Endothelial cell of umbilical vein (primary cell): ENCODE results near the gene SPATA32. TPM values are rescaled to one million over a fixed set of nuclear protein-coding genes. Genes with fewer than 3 reads are reported as not detected.

ENCODE experiments used
- BruUV-seq: library from RNA; stranded (reverse); fragments of 400-500 nt; replicated peaks from 2 replicates; lab custom pipeline; 2021; lab: Mats Ljungman, UMichigan
- CTCF ChIA-PET: fragments of 300-600, 350-600 bp; sonication (Branson Sonifier 250); formaldehyde crosslinking; loops from one replicate; lab custom pipeline; 2021; ENCODE audit warnings: antibody characterized with exemption, inconsistent platforms; lab: Charles Lee
- POLR2A ChIA-PET: fragments of 300-600, 350-600 bp; sonication (Branson Sonifier 250); formaldehyde crosslinking; loops from one replicate; lab custom pipeline; 2021; ENCODE audit warnings: antibody characterized with exemption, inconsistent platforms; lab: Charles Lee
- DNase-seq: peaks from one replicate; pipeline ENCODE4 v3.0.0-alpha.2; 2011; ENCODE audit warnings: low read depth, low spot score
- FAIRE-seq: peaks from 2 replicates; lab custom pipeline; 2011; peaks lifted over from hg19 to GRCh38; lab: Jason Lieb, UNC
- H2AFZ ChIP-seq: 2 replicates; pipeline ENCODE4 v1.6.0; 2012; ENCODE audit warnings: low read depth, low read length, control low read depth, inconsistent platforms
- H3K27ac ChIP-seq: 2 replicates; pipeline ENCODE4 v1.5.1; 2011; ENCODE audit warnings: low read depth, mild to moderate bottlenecking, control low read depth, low read length, moderate library complexity; ENCODE audit not compliant: insufficient read depth
- H3K27me3 ChIP-seq, 2 experiments: 2 replicates each; pipeline versions ENCODE4 v1.6.0 to v1.6.1; 2011; ENCODE audit warnings: low read length in 2 of 2, mixed read lengths in 1 of 2; ENCODE audit not compliant: control insufficient read depth in 2 of 2, insufficient read depth in 2 of 2
- H3K36me3 ChIP-seq, 2 experiments: 2 replicates in 1 of 2; 3 replicates in 1 of 2; pipeline ENCODE4 v1.5.1; 2011; ENCODE audit warnings: low read length in 2 of 2, mild to moderate bottlenecking in 1 of 2, moderate library complexity in 1 of 2; ENCODE audit not compliant: control insufficient read depth in 2 of 2, insufficient read depth in 2 of 2; ENCODE audit errors: extremely low read depth in 1 of 2
- H3K4me1 ChIP-seq: 3 replicates; pipeline ENCODE4 v1.5.1; 2011; ENCODE audit warnings: mild to moderate bottlenecking, low read length; ENCODE audit not compliant: control insufficient read depth, insufficient read depth; ENCODE audit errors: extremely low read depth
- H3K4me2 ChIP-seq: 2 replicates; pipeline ENCODE4 v1.6.1; 2011; ENCODE audit warnings: low read length, control low read depth, mixed read lengths; ENCODE audit not compliant: insufficient read depth
- H3K4me3 ChIP-seq, 3 experiments: fragments of 200-600 bp in 1 of 3; sonication (generic), shearing (Covaris generic) in 1 of 3; replicated peaks in 1 of 3; 2 replicates each; pipeline ENCODE4 v1.5.1; 2011 to 2016; ENCODE audit warnings: control low read depth in 3 of 3, low read length in 3 of 3, mild to moderate bottlenecking in 2 of 3, inconsistent platforms in 1 of 3, low read depth in 1 of 3, moderate library complexity in 1 of 3; ENCODE audit not compliant: insufficient read depth in 1 of 3
- H3K79me2 ChIP-seq: 2 replicates; pipeline ENCODE4 v1.6.0; 2012; ENCODE audit warnings: low read length, inconsistent platforms; ENCODE audit not compliant: control insufficient read depth, insufficient read depth
- H3K9ac ChIP-seq: replicated peaks from 2 replicates; pipeline ENCODE3; 2011; ENCODE audit warnings: low read length, control low read depth; ENCODE audit not compliant: insufficient read depth; ENCODE audit errors: extremely low read depth
- H3K9me1 ChIP-seq: replicated peaks from 3 replicates; pipeline ENCODE4 v1.6.0; 2011; ENCODE audit warnings: mild to moderate bottlenecking, low read length; ENCODE audit not compliant: control insufficient read depth, insufficient read depth; ENCODE audit errors: extremely low read depth
- H3K9me3 ChIP-seq: replicated peaks from 2 replicates; pipeline ENCODE4 v1.5.1; 2012; ENCODE audit warnings: low read length, inconsistent platforms; ENCODE audit not compliant: control insufficient read depth, insufficient read depth
- H4K20me1 ChIP-seq: replicated peaks from 2 replicates; pipeline ENCODE3; 2011; ENCODE audit warnings: mild to moderate bottlenecking, low read length; ENCODE audit not compliant: control insufficient read depth, insufficient read depth; ENCODE audit errors: extremely low read depth
- EZH2 ChIP-seq: IDR thresholded peaks from 2 replicates; pipeline ENCODE4 v1.6.1; 2012; ENCODE audit warnings: borderline replicate concordance, low read depth, mild to moderate bottlenecking, moderate library complexity, low read length, inconsistent platforms; ENCODE audit not compliant: severe bottlenecking
- FOS ChIP-seq: IDR thresholded peaks from 2 replicates; pipeline ENCODE4 v1.6.1; 2011; ENCODE audit warnings: mild to moderate bottlenecking, low read length, moderate library complexity, borderline replicate concordance; ENCODE audit not compliant: insufficient read depth
- GATA2 ChIP-seq: IDR thresholded peaks from 2 replicates; pipeline ENCODE4 v1.7.0; 2011; ENCODE audit warnings: low read depth, mild to moderate bottlenecking, moderate library complexity, mixed read lengths, low read length; ENCODE audit not compliant: insufficient read length, insufficient read depth
- JUN ChIP-seq: IDR thresholded peaks from 2 replicates; pipeline ENCODE4 v1.6.1; 2011; ENCODE audit warnings: borderline replicate concordance, low read depth; ENCODE audit not compliant: insufficient read length, insufficient read depth
- MYC ChIP-seq: IDR thresholded peaks from one replicate; pipeline ENCODE4 v1.6.1; 2011; ENCODE audit warnings: mild to moderate bottlenecking, low read depth, low read length
- POLR2A ChIP-seq: IDR thresholded peaks from 2 replicates; pipeline ENCODE4 v1.6.1; 2012; ENCODE audit warnings: low read depth, mild to moderate bottlenecking, control low read depth, low read length
- POLR2AphosphoS5 ChIP-seq: IDR thresholded peaks from 2 replicates; pipeline ENCODE4 v1.6.1; 2012; ENCODE audit warnings: low read depth, mild to moderate bottlenecking, control low read depth, low read length, moderate library complexity; ENCODE audit not compliant: insufficient read depth
- dilution Hi-C: fragments of 300-500 bp; cut with MboI; formaldehyde crosslinking; loops from one replicate; pipeline ENCODE4 v1.15.0; 2019; ENCODE audit warnings: low sequenced_read_pairs; ENCODE audit not compliant: extremely low pct_ligation_motif_present
- intact Hi-C: fragments of 100-400 bp; cut with micrococcal nuclease; formaldehyde crosslinking; loops from one replicate; pipeline ENCODE4 v1.10.0; 2022
- polyA plus RNA-seq, 4 experiments: library from polyadenylated mRNA; depleted of rRNA in 3 of 4; stranded (reverse) in 3 of 4; unstranded in 1 of 4; fragments of >200 nt; gene quantifications; 2 replicates each; pipeline versions ENCODE4 v1.2.1 to v1.2.3, GENCODE V29; 2011 to 2012; ENCODE audit warnings: missing spikeins in 1 of 4
- total RNA-seq: library from RNA; stranded (reverse); gene quantifications from 2 replicates; pipeline ENCODE4 v1.2.3, GENCODE V29; 2021
- TF ChIP-seq, protein P1 (sequence below), 2 donors: IDR thresholded peaks; 1 replicate in 1 of 2; 2 replicates in 1 of 2; pipeline ENCODE4 v1.5.1; 2011; ENCODE audit warnings: low read length in 2 of 2, mild to moderate bottlenecking in 2 of 2, moderate library complexity in 2 of 2, control low read depth in 1 of 2, inconsistent platforms in 1 of 2, low read depth in 1 of 2; ENCODE audit not compliant: insufficient read depth in 1 of 2; ENCODE audit errors: extremely low read depth in 1 of 2
- TF ChIP-seq, protein P2 (sequence below): IDR thresholded peaks from 2 replicates; pipeline ENCODE4 v1.6.1; 2011; ENCODE audit not compliant: insufficient read depth, insufficient read length

SPATA32 gene
- total and polyA plus RNA-seq, 2 donors (not counting 3 experiments of a cell fraction or from before 2014, with no cell fraction given) = not detected

DNA sequence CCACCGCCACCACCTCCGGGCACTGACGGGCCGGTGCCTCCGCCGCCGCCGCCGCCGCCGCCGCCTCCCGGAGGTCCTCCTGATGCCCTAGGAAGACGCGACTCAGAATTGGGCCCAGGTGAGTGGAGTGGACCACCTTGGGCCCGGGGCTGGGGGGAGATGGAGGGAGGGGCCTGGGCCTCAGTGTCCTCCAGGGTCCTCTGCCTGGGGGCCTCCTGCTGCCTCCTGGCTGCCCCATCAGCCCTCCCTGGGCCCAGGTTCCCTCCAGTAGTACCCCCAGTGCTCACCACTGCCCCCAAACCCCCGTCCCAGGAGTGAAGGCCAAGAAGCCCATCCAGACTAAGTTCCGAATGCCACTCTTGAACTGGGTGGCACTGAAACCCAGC lies 19.9 kb downstream of the SPATA32 start:
- Histone ChIP-seq H3K9ac (no peak overlapping the region), H3K27me3 (peaks cover 12 to 14% of the 10 kb centered on the region in 2 experiments), H4K20me1 (no peaks in the 10 kb centered on the region), H3K4me1 (peaks cover 8% of the 10 kb centered on the region), H3K4me3 (no peak overlapping the region), H3K9me3 (no peaks in the 10 kb centered on the region), H3K9me1 (no peaks in the 10 kb centered on the region), H3K36me3 (no peaks in the 10 kb centered on the region), H3K79me2 (no peaks in the 10 kb centered on the region), H2AFZ (no peak overlapping the region), H3K4me2 (no peak overlapping the region), H3K27ac (no peak overlapping the region)
- TF ChIP-seq, protein P1, sequence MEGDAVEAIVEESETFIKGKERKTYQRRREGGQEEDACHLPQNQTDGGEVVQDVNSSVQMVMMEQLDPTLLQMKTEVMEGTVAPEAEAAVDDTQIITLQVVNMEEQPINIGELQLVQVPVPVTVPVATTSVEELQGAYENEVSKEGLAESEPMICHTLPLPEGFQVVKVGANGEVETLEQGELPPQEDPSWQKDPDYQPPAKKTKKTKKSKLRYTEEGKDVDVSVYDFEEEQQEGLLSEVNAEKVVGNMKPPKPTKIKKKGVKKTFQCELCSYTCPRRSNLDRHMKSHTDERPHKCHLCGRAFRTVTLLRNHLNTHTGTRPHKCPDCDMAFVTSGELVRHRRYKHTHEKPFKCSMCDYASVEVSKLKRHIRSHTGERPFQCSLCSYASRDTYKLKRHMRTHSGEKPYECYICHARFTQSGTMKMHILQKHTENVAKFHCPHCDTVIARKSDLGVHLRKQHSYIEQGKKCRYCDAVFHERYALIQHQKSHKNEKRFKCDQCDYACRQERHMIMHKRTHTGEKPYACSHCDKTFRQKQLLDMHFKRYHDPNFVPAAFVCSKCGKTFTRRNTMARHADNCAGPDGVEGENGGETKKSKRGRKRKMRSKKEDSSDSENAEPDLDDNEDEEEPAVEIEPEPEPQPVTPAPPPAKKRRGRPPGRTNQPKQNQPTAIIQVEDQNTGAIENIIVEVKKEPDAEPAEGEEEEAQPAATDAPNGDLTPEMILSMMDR (IDR thresholded peaks at IDR 0.05; ENCODE audit: extremely low read depth in 1 of 2, insufficient read depth in 1 of 2, low read depth in 1 of 2, low read length in 2 of 2) = no peak
- no peak for TF ChIP-seq FOS
- TF ChIP-seq, protein P2, sequence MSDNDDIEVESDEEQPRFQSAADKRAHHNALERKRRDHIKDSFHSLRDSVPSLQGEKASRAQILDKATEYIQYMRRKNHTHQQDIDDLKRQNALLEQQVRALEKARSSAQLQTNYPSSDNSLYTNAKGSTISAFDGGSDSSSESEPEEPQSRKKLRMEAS = no peak
- no peak for TF ChIP-seq EZH2
- no peak for TF ChIP-seq POLR2AphosphoS5
- TF ChIP-seq JUN = no peak
- no peak for TF ChIP-seq MYC
- TF ChIP-seq POLR2A = no peak
- TF ChIP-seq GATA2 = no peak
- dilution Hi-C loops = no loop called here
- no TSS peak for BruUV-seq
- intact Hi-C loops = no loop called here
- no peak for FAIRE-seq
- no peak for DNase-seq
- ChIA-PET CTCF (interaction anchor here (0.6 to 2.2 kb wide), 4 partner anchors 11 to 143 kb away, joined by 3 to 7 read pairs (median 3); partner anchors contain the start of gene ACBD4), POLR2A (no interaction called here)
